Hepatocyte (in vitro differentiated cells): ENCODE measurements around the gene HAGH. TPM values are rescaled to one million over a fixed set of nuclear protein-coding genes. Genes with fewer than 3 reads are reported as not detected.

Experiments
- DNase-seq: peaks from one replicate; pipeline ENCODE4 v3.0.0-alpha.2; 2016; ENCODE audit warnings: low spot score
- H2AFZ ChIP-seq: fragments of 200-600 bp; sonication (generic); 2 replicates; pipeline ENCODE4 v1.6.0; 2016; ENCODE audit warnings: antibody characterized with exemption, mild to moderate bottlenecking
- H3K27ac ChIP-seq: fragments of 200-600 bp; sonication (generic); 2 replicates; pipeline ENCODE4 v1.5.1; 2016; ENCODE audit warnings: mild to moderate bottlenecking
- H3K27me3 ChIP-seq: fragments of 200-600 bp; sonication (generic); 2 replicates; pipeline ENCODE4 v1.6.1; 2016
- H3K36me3 ChIP-seq: fragments of 200-600 bp; sonication (generic); replicated peaks from 2 replicates; pipeline ENCODE4 v1.5.1; 2016; ENCODE audit warnings: low read depth; ENCODE audit not compliant: insufficient read depth
- H3K4me1 ChIP-seq: fragments of 200-600 bp; sonication (generic); 2 replicates; pipeline ENCODE4 v1.5.1; 2016; ENCODE audit warnings: mild to moderate bottlenecking, moderate library complexity; ENCODE audit not compliant: insufficient read depth
- H3K4me2 ChIP-seq: fragments of 200-600 bp; sonication (generic); 2 replicates; pipeline ENCODE4 v1.6.0; 2016
- H3K4me3 ChIP-seq: fragments of 200-600 bp; sonication (generic); 2 replicates; pipeline ENCODE4 v1.5.1; 2016; ENCODE audit warnings: mild to moderate bottlenecking
- H3K79me2 ChIP-seq: fragments of 200-600 bp; sonication (generic); 2 replicates; pipeline ENCODE4 v1.6.0; 2017; ENCODE audit warnings: mild to moderate bottlenecking
- H3K9me2 ChIP-seq: fragments of 200-600 bp; sonication (generic); replicated peaks from 2 replicates; pipeline ENCODE4 v1.6.0; 2017; ENCODE audit warnings: mild to moderate bottlenecking; ENCODE audit not compliant: insufficient read depth
- H3K9me3 ChIP-seq: fragments of 200-600 bp; sonication (generic); 2 replicates; pipeline ENCODE4 v1.5.1; 2016; ENCODE audit warnings: low read depth, mild to moderate bottlenecking
- H4K20me1 ChIP-seq: fragments of 200-600 bp; sonication (generic); 2 replicates; pipeline ENCODE4 v1.6.0; 2016; ENCODE audit warnings: mild to moderate bottlenecking; ENCODE audit not compliant: insufficient read depth, poor library complexity, severe bottlenecking
- CTCF ChIP-seq: fragments of 200-600 bp; sonication (generic); IDR thresholded peaks from 2 replicates; pipeline ENCODE4 v1.5.1; 2016; ENCODE audit warnings: antibody characterized with exemption, mild to moderate bottlenecking; ENCODE audit not compliant: poor library complexity
- EZH2 ChIP-seq: fragments of 200-600 bp; sonication (generic); IDR thresholded peaks from 2 replicates; pipeline ENCODE4 v1.6.1; 2016; ENCODE audit warnings: antibody characterized with exemption, mild to moderate bottlenecking, borderline replicate concordance
- EZH2phosphoT487 ChIP-seq: fragments of 200-600 bp; sonication (generic); IDR thresholded peaks from one replicate; pipeline ENCODE4 v1.6.1; 2018; ENCODE audit warnings: antibody characterized with exemption, mild to moderate bottlenecking, low read depth, moderate library complexity; ENCODE audit not compliant: unreplicated experiment, severe bottlenecking
- WGBS: methylation state at CpG from one replicate; pipeline ENCODE4 v1.1.6; 2016; ENCODE audit warnings: low lambda C conversion rate; ENCODE audit errors: missing lambda C conversion rate; 5-methylcytosine and 5-hydroxymethylcytosine counted together
- polyA plus RNA-seq: library from polyadenylated mRNA; unstranded; fragments of >200 nt; fragmentation: Nextera tagmentation; extraction: Ambion mirVana; gene quantifications from 2 replicates; pipeline ENCODE4 v1.2.1, GENCODE V29; 2016
- total RNA-seq: library from RNA; depleted of rRNA; stranded (reverse); fragments of >200 nt; gene quantifications from 2 replicates; pipeline ENCODE4 v1.2.3, GENCODE V29; 2014

HAGH gene
- total and polyA plus RNA-seq, 2 experiments from 2014 or later: 55.6 to 113 TPM

- H2AFZ ChIP-seq: no peak overlapping the region
- peak; percentile 87 for DNase-seq
- H3K4me2 ChIP-seq: no peak overlapping the region
These were observed 13.9 kb downstream of the HAGH start for GRCh38 chr16:1812732-1813163.

GRCh38 chr16:1810536-1810935 is 16.1 kb downstream of the HAGH start:
- peaks cover 3% of the 10 kb centered on the region for H4K20me1 ChIP-seq
- no peak for DNase-seq
- no peaks in the 10 kb centered on the region for H3K27me3 ChIP-seq
- no peaks in the 10 kb centered on the region for H3K9me2 ChIP-seq
- H3K9me3 ChIP-seq: no peaks in the 10 kb centered on the region
- no peak overlapping the region for H3K4me2 ChIP-seq
- no peaks in the 10 kb centered on the region for H3K4me1 ChIP-seq
- no peaks in the 10 kb centered on the region for H3K36me3 ChIP-seq
- H3K27ac ChIP-seq: no peak overlapping the region
- TF ChIP-seq EZH2phosphoT487: no peak
- TF ChIP-seq CTCF: no peak
- TF ChIP-seq EZH2: no peak
- no peak overlapping the region for H2AFZ ChIP-seq
- no peak overlapping the region for H3K4me3 ChIP-seq
- H3K79me2 ChIP-seq: no peaks in the 10 kb centered on the region
- 96% methylated on average over 14 of the region's 16 CpGs for WGBS

More at GRCh38 chr16:1812732-1813163, 13.9 kb downstream of the HAGH start:
- no peak overlapping the region for H3K4me3 ChIP-seq
- no peaks in the 10 kb centered on the region for H3K9me3 ChIP-seq
- no peaks in the 10 kb centered on the region for H3K9me2 ChIP-seq
- H3K27me3 ChIP-seq: no peaks in the 10 kb centered on the region
- WGBS: 36% methylated on average over 17 of the region's 17 CpGs
- TF ChIP-seq CTCF (peak; percentile 57), EZH2 (no peak), EZH2phosphoT487 (no peak)
- H3K27ac ChIP-seq: no peak overlapping the region
- H4K20me1 ChIP-seq: peaks cover 3% of the 10 kb centered on the region
- no peaks in the 10 kb centered on the region for H3K4me1 ChIP-seq
- no peaks in the 10 kb centered on the region for H3K36me3 ChIP-seq
- H3K79me2 ChIP-seq: no peaks in the 10 kb centered on the region

DNA sequence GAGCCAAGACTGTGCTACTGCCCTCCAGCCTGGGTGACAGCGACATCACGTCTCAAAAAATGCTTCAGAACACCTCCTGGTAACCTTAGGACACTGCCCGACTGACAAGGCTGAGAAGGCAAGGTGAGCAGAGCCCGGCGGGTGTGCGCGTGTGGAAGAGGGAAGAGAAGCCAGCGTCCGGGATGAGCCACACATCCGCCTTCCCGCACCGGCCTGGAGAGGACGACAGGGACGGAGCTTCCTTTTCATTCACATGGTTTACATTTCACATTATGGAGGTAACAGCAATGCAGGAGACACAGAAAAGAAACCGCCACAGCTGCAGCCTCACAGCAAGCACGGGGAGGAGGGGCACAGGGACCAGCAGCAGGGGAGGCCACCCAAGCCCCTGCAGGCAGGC is 16.5 kb downstream of the HAGH start:
- H3K4me2 ChIP-seq: no peak overlapping the region
- H3K36me3 ChIP-seq: no peaks in the 10 kb centered on the region
- H3K4me3 ChIP-seq: no peak overlapping the region
- no peak for DNase-seq
- H3K27ac ChIP-seq: no peak overlapping the region
- H2AFZ ChIP-seq: no peak overlapping the region
- no peaks in the 10 kb centered on the region for H3K9me3 ChIP-seq
- peaks cover 3% of the 10 kb centered on the region for H4K20me1 ChIP-seq
- 99% methylated on average over 16 of the region's 16 CpGs for WGBS
- no peaks in the 10 kb centered on the region for H3K27me3 ChIP-seq
- no peaks in the 10 kb centered on the region for H3K4me1 ChIP-seq
- H3K9me2 ChIP-seq: no peaks in the 10 kb centered on the region
- no peak for TF ChIP-seq EZH2phosphoT487
- no peak for TF ChIP-seq EZH2
- no peak for TF ChIP-seq CTCF
- H3K79me2 ChIP-seq: no peaks in the 10 kb centered on the region

DNA sequence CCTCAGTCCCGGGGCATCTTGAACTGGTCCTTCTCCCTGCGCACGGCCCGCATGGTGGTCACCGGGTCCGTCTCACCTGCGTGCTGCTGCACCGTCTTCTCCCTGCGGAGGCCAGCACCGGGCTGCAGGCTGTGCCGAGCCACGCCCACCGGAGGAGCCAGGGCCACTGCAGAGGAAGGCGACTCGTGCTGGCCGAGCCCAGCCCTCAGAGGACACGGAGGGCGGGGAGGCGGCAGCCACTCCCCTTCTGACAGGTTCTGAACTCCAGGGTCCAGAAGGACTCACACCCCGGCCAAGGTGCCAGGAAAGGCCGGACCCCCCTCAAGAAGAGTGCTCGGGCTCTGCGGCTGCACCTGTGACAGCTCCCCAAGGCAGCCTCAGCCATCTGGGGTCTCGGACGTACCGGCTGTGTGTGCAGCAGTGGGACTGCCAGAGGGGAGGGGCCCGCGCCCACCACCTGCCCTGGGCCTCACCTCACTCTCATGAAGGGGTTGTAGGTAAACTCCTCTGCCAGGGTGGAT is 17.3 kb downstream of the HAGH start:
- Histone ChIP-seq H3K36me3 (no peaks in the 10 kb centered on the region), H2AFZ (no peak overlapping the region), H3K9me2 (no peaks in the 10 kb centered on the region), H4K20me1 (peaks cover 3% of the 10 kb centered on the region), H3K4me1 (no peaks in the 10 kb centered on the region), H3K27me3 (no peaks in the 10 kb centered on the region), H3K4me2 (no peak overlapping the region), H3K79me2 (no peaks in the 10 kb centered on the region), H3K9me3 (no peaks in the 10 kb centered on the region), H3K4me3 (no peak overlapping the region), H3K27ac (no peak overlapping the region)
- no peak for TF ChIP-seq CTCF
- no peak for TF ChIP-seq EZH2
- TF ChIP-seq EZH2phosphoT487: no peak
- 82% methylated on average over 27 of the region's 28 CpGs for WGBS
- DNase-seq: peak; percentile 8
